ENCODE measurements around the gene ACADL.
"Not testable (repeated sequence)": the region's sequence is repeated elsewhere in the genome, so short reads cannot be mapped to it uniquely, and the experiment has no call there.

ACADL gene

DNA sequence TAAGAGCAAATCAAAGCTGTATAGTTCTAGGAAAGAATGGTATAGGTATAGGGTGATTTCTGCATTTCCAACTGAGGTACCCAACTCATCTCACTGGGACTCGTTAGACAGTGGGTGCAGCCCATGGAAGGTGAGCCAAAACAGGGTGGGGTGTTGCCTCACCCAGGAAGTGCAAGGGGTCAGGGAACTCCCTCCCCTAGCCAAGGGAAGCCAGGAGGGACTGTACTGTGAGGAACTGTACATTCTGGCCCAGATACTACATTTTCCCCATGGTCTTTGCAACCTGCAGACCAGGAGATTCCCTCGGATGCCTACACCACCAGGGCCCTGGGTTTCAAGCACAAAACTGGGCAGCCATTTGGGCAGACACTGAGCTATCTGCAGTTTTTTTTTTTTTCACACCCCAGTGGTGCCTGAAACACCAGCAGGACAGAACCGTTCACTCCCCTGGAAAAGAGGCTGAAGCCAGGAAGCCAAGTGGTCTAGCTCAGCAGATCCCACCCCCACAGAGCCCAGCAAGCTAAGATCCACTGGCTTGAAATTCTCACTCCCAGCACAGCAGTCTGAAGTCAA lies 44.1 kb downstream of the ACADL start:
- not testable (repeated sequence) for H3K27me3 ChIP-seq (ENCODE audit: low read depth, low read length); H3K27ac ChIP-seq (ENCODE audit: low read length); H3K36me3 ChIP-seq (replicated peaks; ENCODE audit: low read depth, low read length); H2AFZ ChIP-seq (ENCODE audit: low read depth, low read length); H3K4me2 ChIP-seq (ENCODE audit: low read length); H3K9ac ChIP-seq (ENCODE audit: low read length); H3K4me1 ChIP-seq (ENCODE audit: low read length); H3K4me3 ChIP-seq (ENCODE audit: low read length); H3K79me2 ChIP-seq (ENCODE audit: low read length); H3K9me3 ChIP-seq (ENCODE audit: insufficient read depth, low read length); H4K20me1 ChIP-seq (ENCODE audit: insufficient read depth, low read length)

DNA sequence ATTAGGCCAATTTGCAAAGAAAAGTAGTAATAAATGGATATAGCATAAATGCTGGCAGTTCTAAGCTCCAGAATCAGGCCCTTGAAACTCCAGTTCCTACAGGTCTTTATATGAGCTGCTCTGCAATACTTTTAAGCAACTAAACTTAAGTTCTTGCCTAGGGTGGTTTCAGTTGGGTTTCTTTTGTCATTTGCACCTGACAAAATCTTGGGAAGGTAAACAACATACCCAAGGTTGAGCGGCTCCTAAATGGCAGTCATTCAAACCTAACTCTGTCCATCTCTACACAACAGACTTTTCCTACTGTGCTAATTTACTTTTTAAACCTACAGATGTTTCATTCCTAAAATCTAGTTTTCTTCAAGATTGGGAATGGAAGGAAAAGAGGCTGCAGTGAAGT lies 44.8 kb downstream of the ACADL start:
- Histone ChIP-seq H3K9me3 (ENCODE audit: insufficient read depth, low read length) (no peaks in the 10 kb centered on the region), H3K79me2 (ENCODE audit: low read length) (no peaks in the 10 kb centered on the region), H3K4me1 (ENCODE audit: low read length) (no peaks in the 10 kb centered on the region), H3K4me3 (ENCODE audit: low read length) (no peak overlapping the region), H3K27ac (ENCODE audit: low read length) (no peak overlapping the region), H3K36me3 (replicated peaks; ENCODE audit: low read depth, low read length) (no peaks in the 10 kb centered on the region), H3K9ac (ENCODE audit: low read length) (no peak overlapping the region), H3K4me2 (ENCODE audit: low read length) (no peak overlapping the region), H2AFZ (ENCODE audit: low read depth, low read length) (no peak overlapping the region), H4K20me1 (ENCODE audit: insufficient read depth, low read length) (no peaks in the 10 kb centered on the region), H3K27me3 (ENCODE audit: low read depth, low read length) (no peaks in the 10 kb centered on the region)
- TF ChIP-seq, protein P1, sequence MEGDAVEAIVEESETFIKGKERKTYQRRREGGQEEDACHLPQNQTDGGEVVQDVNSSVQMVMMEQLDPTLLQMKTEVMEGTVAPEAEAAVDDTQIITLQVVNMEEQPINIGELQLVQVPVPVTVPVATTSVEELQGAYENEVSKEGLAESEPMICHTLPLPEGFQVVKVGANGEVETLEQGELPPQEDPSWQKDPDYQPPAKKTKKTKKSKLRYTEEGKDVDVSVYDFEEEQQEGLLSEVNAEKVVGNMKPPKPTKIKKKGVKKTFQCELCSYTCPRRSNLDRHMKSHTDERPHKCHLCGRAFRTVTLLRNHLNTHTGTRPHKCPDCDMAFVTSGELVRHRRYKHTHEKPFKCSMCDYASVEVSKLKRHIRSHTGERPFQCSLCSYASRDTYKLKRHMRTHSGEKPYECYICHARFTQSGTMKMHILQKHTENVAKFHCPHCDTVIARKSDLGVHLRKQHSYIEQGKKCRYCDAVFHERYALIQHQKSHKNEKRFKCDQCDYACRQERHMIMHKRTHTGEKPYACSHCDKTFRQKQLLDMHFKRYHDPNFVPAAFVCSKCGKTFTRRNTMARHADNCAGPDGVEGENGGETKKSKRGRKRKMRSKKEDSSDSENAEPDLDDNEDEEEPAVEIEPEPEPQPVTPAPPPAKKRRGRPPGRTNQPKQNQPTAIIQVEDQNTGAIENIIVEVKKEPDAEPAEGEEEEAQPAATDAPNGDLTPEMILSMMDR (IDR thresholded peaks at IDR 0.05; ENCODE audit: low read depth, low read length) = no peak
- TF ChIP-seq EZH2phosphoT487 (IDR thresholded peaks at IDR 0.05; ENCODE audit: low read depth) = no peak

DNA sequence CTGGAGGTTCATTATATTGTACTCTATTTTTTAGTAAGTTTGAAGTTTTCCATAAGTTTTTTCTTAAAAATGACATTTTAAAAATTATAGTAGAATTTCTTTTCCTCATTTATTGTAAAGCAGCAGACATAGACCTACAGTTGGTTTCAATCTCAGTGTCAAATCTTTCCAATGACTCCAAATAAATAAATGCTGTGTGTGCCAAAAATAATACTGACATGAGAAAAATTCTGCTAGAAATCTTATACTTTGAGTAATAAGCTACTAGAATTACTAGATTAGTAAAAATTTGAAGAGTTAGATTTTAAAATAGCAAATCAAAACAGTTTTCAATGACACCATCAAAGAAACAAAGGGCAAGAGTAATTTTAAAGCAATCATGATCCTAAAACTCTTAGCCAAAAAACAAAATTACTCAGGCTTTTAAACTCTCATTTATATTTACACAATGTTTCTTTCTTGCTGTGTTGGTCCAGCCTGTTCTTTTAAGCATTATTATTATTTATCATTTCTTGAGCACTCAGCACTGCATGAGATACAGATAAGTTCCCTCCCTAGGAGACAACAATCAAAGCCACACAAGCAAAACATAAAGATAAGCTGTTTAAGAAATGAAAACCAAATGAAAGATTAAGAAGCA lies 45.8 kb downstream of the ACADL start:
- Histone ChIP-seq H3K27ac (ENCODE audit: low read length) (no peak overlapping the region), H3K9me3 (ENCODE audit: insufficient read depth, low read length) (no peaks in the 10 kb centered on the region), H4K20me1 (ENCODE audit: insufficient read depth, low read length) (no peaks in the 10 kb centered on the region), H2AFZ (ENCODE audit: low read depth, low read length) (no peak overlapping the region), H3K27me3 (ENCODE audit: low read depth, low read length) (no peaks in the 10 kb centered on the region), H3K79me2 (ENCODE audit: low read length) (no peaks in the 10 kb centered on the region), H3K36me3 (replicated peaks; ENCODE audit: low read depth, low read length) (no peaks in the 10 kb centered on the region), H3K9ac (ENCODE audit: low read length) (no peak overlapping the region), H3K4me2 (ENCODE audit: low read length) (no peak overlapping the region), H3K4me1 (ENCODE audit: low read length) (no peaks in the 10 kb centered on the region), H3K4me3 (ENCODE audit: low read length) (no peak overlapping the region)
- no peak for TF ChIP-seq EZH2phosphoT487 (IDR thresholded peaks at IDR 0.05; ENCODE audit: low read depth)
- TF ChIP-seq, protein P1 (IDR thresholded peaks at IDR 0.05; ENCODE audit: low read depth, low read length) = no peak

DNA sequence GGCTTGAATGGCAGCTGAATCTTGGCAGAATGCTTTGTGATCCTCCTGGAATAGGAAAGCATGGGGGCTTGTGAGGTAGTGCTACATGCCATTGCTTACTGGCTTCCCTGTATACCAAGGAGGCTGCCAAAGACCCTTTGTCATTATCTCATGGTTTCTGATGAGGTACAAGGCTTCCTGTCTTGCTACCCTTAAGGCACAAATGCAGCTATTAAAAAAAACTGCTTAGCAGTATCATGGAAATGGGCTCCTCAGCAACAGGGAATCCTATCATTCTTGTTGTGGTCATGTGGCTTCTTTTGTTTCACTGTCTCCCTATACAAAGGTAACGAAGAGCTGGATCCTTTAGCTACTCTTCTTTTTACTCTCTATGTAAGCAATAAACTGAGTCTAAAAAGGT lies 47.5 kb downstream of the ACADL start:
- Histone ChIP-seq H3K27ac (ENCODE audit: low read length) (no peak overlapping the region), H3K9me3 (ENCODE audit: insufficient read depth, low read length) (no peaks in the 10 kb centered on the region), H3K4me2 (ENCODE audit: low read length) (no peak overlapping the region), H3K79me2 (ENCODE audit: low read length) (no peaks in the 10 kb centered on the region), H3K4me1 (ENCODE audit: low read length) (no peaks in the 10 kb centered on the region), H3K9ac (ENCODE audit: low read length) (no peak overlapping the region), H3K36me3 (replicated peaks; ENCODE audit: low read depth, low read length) (no peaks in the 10 kb centered on the region), H3K27me3 (ENCODE audit: low read depth, low read length) (0 out of 2 replicates have a peak, but pooled peaks cover 3% of the 10 kb centered on the region), H2AFZ (ENCODE audit: low read depth, low read length) (no peak overlapping the region), H3K4me3 (ENCODE audit: low read length) (no peak overlapping the region), H4K20me1 (ENCODE audit: insufficient read depth, low read length) (no peaks in the 10 kb centered on the region)
- no peak for TF ChIP-seq EZH2phosphoT487 (IDR thresholded peaks at IDR 0.05; ENCODE audit: low read depth)
- TF ChIP-seq, protein P1 (IDR thresholded peaks at IDR 0.05; ENCODE audit: low read depth, low read length) = no peak

DNA sequence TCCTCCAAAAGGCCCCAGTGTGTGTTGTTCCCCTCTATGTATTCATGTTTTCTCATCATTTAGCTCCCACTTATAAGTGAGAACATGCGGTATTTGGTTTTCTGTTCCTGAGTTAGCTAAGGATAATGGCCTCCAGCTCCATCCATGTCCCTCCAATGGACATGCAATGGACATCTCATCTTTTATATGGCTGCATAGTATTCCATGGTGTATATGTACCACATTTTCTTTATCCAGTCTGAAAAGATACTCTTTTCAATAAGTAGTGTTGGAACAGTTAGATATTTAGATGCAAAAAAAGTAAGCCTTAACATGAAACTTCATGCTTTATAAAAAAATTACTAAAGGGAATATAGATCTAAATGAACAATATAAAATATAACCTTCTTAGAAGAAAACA lies 48.1 kb downstream of the ACADL start:
- not testable (repeated sequence) for H4K20me1 ChIP-seq (ENCODE audit: insufficient read depth, low read length); H3K27me3 ChIP-seq (ENCODE audit: low read depth, low read length); H3K27ac ChIP-seq (ENCODE audit: low read length); H3K9me3 ChIP-seq (ENCODE audit: insufficient read depth, low read length); H3K4me3 ChIP-seq (ENCODE audit: low read length); H3K4me1 ChIP-seq (ENCODE audit: low read length); H3K9ac ChIP-seq (ENCODE audit: low read length); H3K79me2 ChIP-seq (ENCODE audit: low read length); H3K36me3 ChIP-seq (replicated peaks; ENCODE audit: low read depth, low read length); H3K4me2 ChIP-seq (ENCODE audit: low read length); H2AFZ ChIP-seq (ENCODE audit: low read depth, low read length)

Measured in OCI-LY3 (cell line).